ENCODE measurements around the gene CERS6. TPM values are rescaled to one million over a fixed set of nuclear protein-coding genes. Genes with fewer than 3 reads are reported as not detected.

Gene CERS6
- total and polyA plus RNA-seq, 2 donors from 2014 or later = 9.4 to 18.8 TPM

GRCh38 chr2:168480825-168481585 is 24.9 kb downstream of the CERS6 start:
- no peak overlapping the region for H3K27ac ChIP-seq (ENCODE audit: low read depth in 2 of 2, low read length in 2 of 2)
- H3K9me3 ChIP-seq (ENCODE audit: control insufficient read depth in 2 of 3, insufficient read depth in 1 of 3, low read length in 3 of 3) = no peaks in the 10 kb centered on the region
- DNase-seq = no peak
- intact Hi-C loops (cut with DNase I) = no loop called here
- H3K27me3 ChIP-seq (ENCODE audit: control insufficient read depth, insufficient read depth, low read length) = no peaks in the 10 kb centered on the region
- no peak for TF ChIP-seq CTCF (IDR thresholded peaks at IDR 0.05; ENCODE audit: borderline replicate concordance, extremely low read depth, insufficient read depth)
- H3K4me1 ChIP-seq (ENCODE audit: control insufficient read depth in 2 of 3, insufficient read depth in 2 of 3, low read depth in 1 of 3, low read length in 3 of 3) = no peaks in the 10 kb centered on the region
- no peaks in the 10 kb centered on the region for H3K36me3 ChIP-seq (ENCODE audit: control insufficient read depth in 2 of 3, insufficient read depth in 3 of 3, low read length in 3 of 3)
- no peak overlapping the region for H3K4me3 ChIP-seq (ENCODE audit: low read length in 3 of 3)
- no peak for FAIRE-seq
- no peak overlapping the region for H3K9ac ChIP-seq (ENCODE audit: low read length in 3 of 3)

- no peak for FAIRE-seq
- intact Hi-C loops (cut with DNase I) = no loop called here
- no peak for DNase-seq
- Histone ChIP-seq H3K27me3 (ENCODE audit: control insufficient read depth, insufficient read depth, low read length) (no peaks in the 10 kb centered on the region), H3K9me3 (ENCODE audit: control insufficient read depth in 2 of 3, insufficient read depth in 1 of 3, low read length in 3 of 3) (no peaks in the 10 kb centered on the region), H3K36me3 (ENCODE audit: control insufficient read depth in 2 of 3, insufficient read depth in 3 of 3, low read length in 3 of 3) (no peaks in the 10 kb centered on the region), H3K4me1 (ENCODE audit: control insufficient read depth in 2 of 3, insufficient read depth in 2 of 3, low read depth in 1 of 3, low read length in 3 of 3) (no peaks in the 10 kb centered on the region), H3K4me3 (ENCODE audit: low read length in 3 of 3) (no peak overlapping the region), H3K9ac (ENCODE audit: low read length in 3 of 3) (no peak overlapping the region), H3K27ac (ENCODE audit: low read depth in 2 of 2, low read length in 2 of 2) (no peak overlapping the region)
- no peak for TF ChIP-seq CTCF (IDR thresholded peaks at IDR 0.05; ENCODE audit: borderline replicate concordance, extremely low read depth, insufficient read depth)
Observed at GRCh38 chr2:168482269-168482668, 26.2 kb downstream of the CERS6 start.

- Histone ChIP-seq H3K4me1 (ENCODE audit: control insufficient read depth in 2 of 3, insufficient read depth in 2 of 3, low read depth in 1 of 3, low read length in 3 of 3) (no peaks in the 10 kb centered on the region), H3K9me3 (ENCODE audit: control insufficient read depth in 2 of 3, insufficient read depth in 1 of 3, low read length in 3 of 3) (no peaks in the 10 kb centered on the region), H3K9ac (ENCODE audit: low read length in 3 of 3) (no peak overlapping the region), H3K27ac (ENCODE audit: low read depth in 2 of 2, low read length in 2 of 2) (no peak overlapping the region), H3K27me3 (ENCODE audit: control insufficient read depth, insufficient read depth, low read length) (no peaks in the 10 kb centered on the region), H3K36me3 (ENCODE audit: control insufficient read depth in 2 of 3, insufficient read depth in 3 of 3, low read length in 3 of 3) (no peaks in the 10 kb centered on the region), H3K4me3 (ENCODE audit: low read length in 3 of 3) (no peak overlapping the region)
- no peak for FAIRE-seq
- intact Hi-C loops (cut with DNase I) = no loop called here
- DNase-seq = no peak
- TF ChIP-seq CTCF (IDR thresholded peaks at IDR 0.05; ENCODE audit: borderline replicate concordance, extremely low read depth, insufficient read depth) = no peak
Observed at GRCh38 chr2:168482952-168483831, 27.1 kb downstream of the CERS6 start.

All from kidney (tissue), 14 donors.